Measurements from ENCODE around the gene ZNF32. TPM values are rescaled to one million over a fixed set of nuclear protein-coding genes. Genes with fewer than 3 reads are reported as not detected.
"Not testable (repeated sequence)": the region's sequence is repeated elsewhere in the genome, so short reads cannot be mapped to it uniquely, and the experiment has no call there.

Gene ZNF32
- total RNA-seq, 2 donors from 2014 or later, result 3.1 to 12.0 TPM

DNA sequence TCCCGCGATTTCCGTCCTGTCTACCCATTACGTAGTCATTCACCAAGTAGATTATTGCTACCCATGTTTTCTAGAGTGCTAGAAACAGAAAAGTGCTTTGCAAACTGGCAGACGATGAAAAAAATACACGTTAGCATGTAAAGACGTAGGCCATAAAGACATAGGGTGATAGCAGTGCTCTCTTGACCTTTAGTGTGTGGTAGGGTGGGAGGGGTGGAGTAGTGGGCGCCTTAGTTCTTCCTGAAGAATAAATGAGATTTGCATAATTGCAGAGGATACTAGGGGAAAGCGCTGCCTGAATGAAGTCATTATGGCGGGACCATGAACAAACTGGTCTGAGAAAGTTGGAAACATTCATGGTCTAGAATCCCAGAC is 41.5 kb downstream of the ZNF32 start:
- peak overlapping the region; percentile 87 to 94 for H3K27ac Mint-ChIP-seq
- ATAC-seq (no peak), DNase-seq (ENCODE audit: low spot score in 2 of 2) (no peak)
- peaks cover 39 to 62% of the 10 kb centered on the region in 2 donors for H3K36me3 Mint-ChIP-seq
- H3K9me3 Mint-ChIP-seq, result peaks cover 5 to 32% of the 10 kb centered on the region in 2 donors

DNA sequence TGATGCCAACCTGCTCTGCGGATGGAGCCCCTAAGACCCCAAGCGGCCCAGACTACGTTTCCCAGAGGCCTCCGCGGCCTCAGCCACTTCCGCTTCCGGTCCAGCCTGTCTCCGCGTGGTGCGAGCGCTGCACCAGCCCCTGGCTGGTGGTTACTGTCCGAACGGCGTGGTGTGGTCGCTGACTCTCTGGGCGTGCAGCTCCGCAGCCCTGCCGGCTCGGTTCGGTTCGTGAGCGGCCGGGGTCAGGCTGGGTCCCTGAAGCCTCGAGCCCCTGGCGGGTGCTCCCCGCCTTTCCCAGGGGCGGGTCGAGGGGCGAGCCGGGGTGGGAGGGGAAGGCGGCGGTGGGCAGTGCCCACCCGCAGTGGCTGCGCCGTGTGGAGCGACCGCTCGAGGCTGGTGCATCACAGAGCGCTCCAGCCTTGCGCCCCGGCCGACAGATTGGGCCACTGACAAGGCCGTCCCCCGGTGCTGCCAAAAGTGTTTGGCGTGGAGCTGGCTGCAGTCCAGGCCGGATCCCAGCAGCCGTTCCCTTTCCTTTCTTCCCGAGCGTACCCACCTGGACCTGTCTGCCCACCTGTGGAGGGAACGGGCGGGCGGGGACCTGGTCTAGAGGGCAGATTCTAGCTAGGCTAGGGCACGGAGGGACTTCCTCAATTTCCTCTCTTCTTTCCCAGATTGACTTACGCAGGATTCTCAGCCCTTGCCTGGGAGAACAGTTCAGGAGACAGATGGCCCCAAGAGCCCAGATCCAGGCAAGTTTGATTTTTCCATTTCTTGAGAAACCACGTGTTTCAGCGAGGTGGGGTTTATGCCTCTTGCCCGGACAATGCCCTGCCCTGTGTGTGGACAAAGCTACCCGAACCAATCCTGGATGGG is 42.1 kb downstream of the ZNF32 start, which contains the start of gene ZNF485:
TSS of gene ZNF485 (plus strand) at position 116 of the 876 bp plus-strand sequence. CDS start at position 729, 613 bp downstream.
- Mint-ChIP-seq H3K9me3 (peaks cover 5 to 36% of the 10 kb centered on the region in 2 donors), H3K27ac (peak within 1 kb of the TSS; percentile 87 to 94), H3K36me3 (peaks cover 37 to 55% of the 10 kb centered on the region in 2 donors)
- peak; percentile 62 to 79 for DNase-seq (ENCODE audit: low spot score in 2 of 2)
- ATAC-seq, result peak; percentile 90 to 96

DNA sequence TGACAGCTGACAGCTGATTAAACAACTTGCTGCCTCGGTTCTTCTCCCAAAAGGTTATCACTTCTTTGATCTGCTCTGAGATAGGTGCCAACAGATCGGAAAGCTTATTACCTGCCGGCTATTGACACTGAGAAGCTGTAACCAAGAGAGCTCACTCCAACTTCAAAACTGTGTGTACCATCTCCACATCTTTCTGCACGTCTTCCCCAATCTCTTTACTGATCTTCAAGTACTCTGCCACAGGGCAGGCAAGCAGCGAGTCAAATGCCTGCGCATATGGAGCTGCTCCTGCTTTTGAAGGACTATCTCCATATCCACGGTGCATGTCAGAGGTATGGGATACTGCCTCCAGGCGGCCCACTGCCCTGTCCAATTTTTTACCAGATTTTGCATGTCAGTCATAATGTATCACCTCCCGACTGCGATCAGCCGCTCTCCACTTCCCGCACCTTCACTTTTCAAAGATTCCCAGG is 42.8 kb downstream of the ZNF32 start:
- Mint-ChIP-seq H3K9me3 (peaks cover 5 to 33% of the 10 kb centered on the region in 2 donors), H3K36me3 (peaks cover 37 to 49% of the 10 kb centered on the region in 2 donors), H3K27ac (peak overlapping the region in 1 of 2 donors; percentile 87)
- ATAC-seq (peak; percentile 26 to 42), DNase-seq (ENCODE audit: low spot score in 2 of 2) (no peak)

DNA sequence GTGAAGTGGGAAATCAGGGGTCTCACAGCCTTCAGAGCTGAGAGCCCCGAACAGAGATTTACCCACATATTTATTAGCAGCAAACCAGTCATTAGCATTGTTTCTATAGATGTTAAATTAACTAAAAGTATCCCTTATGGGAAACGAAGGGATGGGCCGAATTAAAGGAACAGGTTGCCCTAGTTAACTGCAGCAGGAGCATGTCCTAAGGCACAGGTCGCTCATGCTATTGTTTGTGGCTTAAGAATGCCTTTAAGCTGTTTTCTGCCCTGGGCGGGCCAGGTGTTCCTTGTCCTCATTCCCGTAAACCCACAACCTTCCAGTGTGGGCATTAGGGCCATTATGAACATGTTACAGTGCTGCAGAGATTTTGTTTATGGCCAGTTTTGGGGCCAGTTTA is 47.1 kb downstream of the ZNF32 start:
- DNase-seq (ENCODE audit: low spot score in 2 of 2); H3K27ac Mint-ChIP-seq; ATAC-seq: not testable (repeated sequence)
- H3K9me3 Mint-ChIP-seq, result peaks cover 5 to 24% of the 10 kb centered on the region in 2 donors
- peaks cover 5 to 20% of the 10 kb centered on the region in 2 donors for H3K36me3 Mint-ChIP-seq

DNA sequence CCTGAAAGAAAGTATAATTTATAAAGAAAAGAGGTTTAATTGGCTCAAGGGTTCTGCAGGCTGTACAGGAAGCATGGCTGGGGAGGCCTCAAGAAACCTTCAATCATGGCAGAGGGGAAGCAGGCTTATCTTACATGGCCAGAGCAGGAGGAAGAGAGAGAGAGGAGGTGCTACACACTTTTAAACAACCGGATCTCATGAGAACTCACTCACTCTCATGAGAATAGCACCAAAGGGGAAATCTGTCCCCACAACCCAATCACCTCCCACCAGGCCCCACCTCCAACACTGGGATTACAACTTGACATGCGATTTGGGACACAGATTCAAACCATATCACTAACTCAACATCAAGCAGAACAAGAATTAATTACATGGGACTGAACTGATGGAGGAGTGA is 49.3 kb downstream of the ZNF32 start:
- DNase-seq (ENCODE audit: low spot score in 2 of 2), result no peak
- H3K27ac Mint-ChIP-seq, result no peak overlapping the region
- no peak for ATAC-seq
- peaks cover 0 to 23% of the 10 kb centered on the region in 2 donors for H3K9me3 Mint-ChIP-seq
- peaks cover 2 to 16% of the 10 kb centered on the region in 2 donors for H3K36me3 Mint-ChIP-seq

DNA sequence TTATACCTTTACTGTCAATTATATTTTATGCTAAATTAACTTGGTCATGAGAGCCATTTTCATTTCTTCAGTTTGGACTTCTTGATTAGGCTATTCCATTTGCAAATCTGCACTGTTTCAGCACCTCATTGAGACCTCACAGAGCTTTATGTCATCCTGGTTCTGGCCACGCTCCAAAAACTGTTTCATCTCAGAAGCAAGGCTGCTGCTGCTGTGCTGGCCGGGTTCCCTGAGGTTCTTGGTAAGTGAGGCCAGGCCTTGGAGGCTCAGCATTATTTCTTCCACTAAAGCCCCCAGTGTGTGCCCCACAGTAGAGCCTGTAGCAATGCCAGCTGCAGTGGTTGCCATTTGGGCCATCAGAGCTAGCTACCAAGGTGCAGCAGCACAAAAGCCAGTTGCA is 50.2 kb downstream of the ZNF32 start:
- ATAC-seq (no peak), DNase-seq (ENCODE audit: low spot score in 2 of 2) (no peak)
- peaks cover 5 to 25% of the 10 kb centered on the region in 2 donors for H3K36me3 Mint-ChIP-seq
- peaks cover 0 to 31% of the 10 kb centered on the region in 2 donors for H3K9me3 Mint-ChIP-seq
- no peak overlapping the region for H3K27ac Mint-ChIP-seq

DNA sequence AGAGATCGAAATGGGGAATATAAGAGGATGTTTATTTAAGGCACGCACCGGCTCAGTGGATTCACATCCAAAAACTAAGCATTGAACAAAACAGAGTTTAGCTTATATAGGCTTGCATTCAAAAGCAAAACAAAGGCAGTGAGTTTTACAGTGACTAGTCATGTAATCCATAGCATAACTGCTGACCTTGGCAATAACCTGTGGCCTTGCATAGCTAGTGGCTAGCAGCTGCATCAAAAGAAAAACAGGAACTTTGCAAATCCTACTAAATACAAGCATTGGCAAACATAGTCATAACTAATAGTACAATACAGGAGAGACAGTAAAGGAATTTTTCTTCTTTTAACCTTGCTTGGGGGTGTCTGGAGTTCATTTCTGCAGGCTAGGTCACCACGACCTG is 52.1 kb downstream of the ZNF32 start:
- ATAC-seq, result no peak
- Mint-ChIP-seq H3K36me3 (peaks cover 11 to 36% of the 10 kb centered on the region in 2 donors), H3K9me3 (peaks cover 3 to 31% of the 10 kb centered on the region in 2 donors), H3K27ac (no peak overlapping the region)
- DNase-seq (ENCODE audit: low spot score in 2 of 2), result no peak

DNA sequence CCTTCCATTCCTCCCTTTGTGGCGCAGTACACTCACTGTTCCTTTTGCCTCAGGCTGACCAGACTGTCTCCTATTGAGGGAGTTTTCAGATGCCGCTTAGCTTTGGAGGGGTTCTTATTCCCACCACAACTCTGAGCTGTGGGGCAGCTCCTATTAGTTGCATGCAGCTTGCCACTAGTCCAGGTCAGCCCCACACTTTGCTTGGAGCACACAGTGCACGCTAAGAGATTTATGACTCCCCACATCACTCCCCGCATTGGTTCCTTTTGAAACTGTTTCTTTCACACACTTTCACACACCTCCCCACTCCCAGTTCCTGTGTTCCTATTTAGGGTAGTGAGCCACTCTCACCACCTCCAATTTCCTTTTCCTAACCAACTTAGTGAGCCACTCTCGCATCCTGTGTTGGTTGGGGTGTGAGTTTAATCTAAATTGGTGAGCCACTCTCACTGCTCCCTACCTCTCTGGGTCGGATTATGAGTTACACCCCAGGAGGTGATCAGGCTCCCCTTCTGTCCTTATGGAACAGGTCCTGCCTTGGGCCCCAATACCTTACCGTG is 52.9 kb downstream of the ZNF32 start:
- peak; percentile 88 for ATAC-seq
- Mint-ChIP-seq H3K36me3 (peaks cover 15 to 36% of the 10 kb centered on the region in 2 donors), H3K9me3 (peaks cover 3 to 33% of the 10 kb centered on the region in 2 donors), H3K27ac (peak overlapping the region; percentile 34 to 79)
- peak; percentile 27 to 58 for DNase-seq (ENCODE audit: low spot score in 2 of 2)

DNA sequence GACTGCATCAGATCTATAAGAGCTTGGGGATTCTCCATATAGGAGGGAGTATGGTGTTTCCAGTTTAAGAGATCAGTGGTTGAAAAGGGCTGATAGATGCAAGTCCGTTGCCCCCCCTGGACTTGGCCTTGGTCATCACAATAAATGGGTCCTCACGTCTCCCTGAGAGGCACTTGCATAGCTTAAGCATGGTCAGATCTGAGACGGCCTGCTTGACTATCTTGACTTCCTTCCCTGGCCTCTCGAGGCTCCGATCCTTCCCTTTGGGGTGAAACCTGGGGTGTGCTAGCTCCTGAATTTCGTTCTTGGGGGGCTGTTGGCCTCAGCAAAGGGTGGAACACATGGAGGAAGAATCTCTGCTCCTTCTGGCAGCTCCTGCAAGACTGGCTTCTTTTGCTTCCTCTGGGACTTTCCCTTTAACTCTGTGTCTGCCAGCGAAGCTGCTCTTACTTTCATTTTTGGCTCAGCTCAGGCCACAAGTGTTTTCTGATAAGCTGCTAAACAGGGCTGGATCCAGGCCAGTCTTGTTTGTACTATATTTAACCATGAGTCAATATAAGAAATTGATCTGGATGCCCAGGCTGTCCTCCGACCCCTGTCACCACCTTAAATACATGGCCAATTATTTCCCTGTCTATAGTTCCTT is 53.6 kb downstream of the ZNF32 start:
- peaks cover 15 to 33% of the 10 kb centered on the region in 2 donors for H3K36me3 Mint-ChIP-seq
- ATAC-seq, result peak; percentile 77 to 81
- peak in 1 of 2 donors; percentile 22 for DNase-seq (ENCODE audit: low spot score in 2 of 2)
- peaks cover 3 to 33% of the 10 kb centered on the region in 2 donors for H3K9me3 Mint-ChIP-seq
- peak overlapping the region; percentile 34 to 79 for H3K27ac Mint-ChIP-seq

Other genes with a start within 250 kb of the ZNF32 start
- 100 to 1,000 TPM; 410 to 434 TPM for gene HNRNPF, start 239.7 kb downstream of the ZNF32 start, total RNA-seq
- 1 to 10 TPM; 2.7 to 4.1 TPM for gene ZNF487, start 211.8 kb downstream of the ZNF32 start, total RNA-seq
- 1 to 10 TPM in 1 of 2 donors, under 1 TPM in 1; 0.41 to 1.8 TPM for gene ZNF239, start 74.3 kb downstream of the ZNF32 start, total RNA-seq
- 1 to 10 TPM; 2.8 to 5.8 TPM for gene ZNF485, start 42.4 kb downstream of the ZNF32 start, total RNA-seq